CD14-positive monocyte (primary cell): ENCODE results near the gene CAV2. TPM values are rescaled to one million over a fixed set of nuclear protein-coding genes. Genes with fewer than 3 reads are reported as not detected.
A peak's percentile ranks its signal among the peaks of the same experiment; 100 is the strongest.

Experiments
- DNase-seq, 3 donors: peaks; one replicate each; pipeline ENCODE4 v3.0.0-alpha.2; 2011 to 2022
- H2AFZ ChIP-seq: 2 replicates; pipeline ENCODE4 v1.6.0; 2012; ENCODE audit warnings: mild to moderate bottlenecking, low read depth, low read length, inconsistent platforms; ENCODE audit not compliant: insufficient read depth, poor library complexity, severe bottlenecking
- H3K27ac ChIP-seq, 2 donors: 1 replicate in 1 of 2; 2 replicates in 1 of 2; pipeline ENCODE4 v1.5.1; 2012 to 2013; ENCODE audit warnings: low read length in 2 of 2, control low read depth in 1 of 2, inconsistent platforms in 1 of 2, low read depth in 1 of 2, mild to moderate bottlenecking in 1 of 2
- H3K27me3 ChIP-seq, 2 donors: one replicate each; pipeline versions ENCODE4 v1.6.0 to v1.6.1; 2011 to 2013; ENCODE audit warnings: low read length in 2 of 2; ENCODE audit not compliant: control insufficient read depth in 2 of 2, insufficient read depth in 2 of 2
- H3K36me3 ChIP-seq, 2 donors: replicated peaks in 1 of 2; 1 replicate in 1 of 2; 2 replicates in 1 of 2; pipeline versions ENCODE4 v1.5.1 to v1.6.1; 2012 to 2013; ENCODE audit warnings: low read length in 2 of 2, control low read depth in 1 of 2, inconsistent platforms in 1 of 2, mild to moderate bottlenecking in 1 of 2; ENCODE audit not compliant: insufficient read depth in 2 of 2, control insufficient read depth in 1 of 2
- H3K4me1 ChIP-seq, 2 donors: 1 replicate in 1 of 2; 2 replicates in 1 of 2; pipeline versions ENCODE4 v1.5.1 to v1.6.1; 2012 to 2013; ENCODE audit warnings: low read length in 2 of 2, control low read depth in 1 of 2, inconsistent platforms in 1 of 2, mild to moderate bottlenecking in 1 of 2, moderate library complexity in 1 of 2; ENCODE audit not compliant: insufficient read depth in 2 of 2, control insufficient read depth in 1 of 2
- H3K4me2 ChIP-seq: replicated peaks from 2 replicates; pipeline ENCODE3; 2012; ENCODE audit warnings: low read length, moderate library complexity, mild to moderate bottlenecking; ENCODE audit not compliant: poor library complexity, severe bottlenecking; ENCODE audit errors: extremely low read depth
- H3K4me3 ChIP-seq, 3 experiments: fragments of 200-600 bp in 1 of 3; sonication (generic) in 1 of 3; replicated peaks in 1 of 3; 1 replicate in 2 of 3; 2 replicates in 1 of 3; pipeline ENCODE4 v1.5.1; 2011 to 2013; ENCODE audit warnings: low read length in 3 of 3, mild to moderate bottlenecking in 3 of 3, control low read depth in 2 of 3, low read depth in 2 of 3, inconsistent platforms in 1 of 3, moderate library complexity in 1 of 3
- H3K79me2 ChIP-seq: 2 replicates; pipeline ENCODE4 v1.6.0; 2012; ENCODE audit warnings: mild to moderate bottlenecking, control low read depth, inconsistent platforms, low read length, moderate library complexity; ENCODE audit not compliant: insufficient read depth
- H3K9ac ChIP-seq: 2 replicates; pipeline ENCODE4 v1.6.0; 2017; ENCODE audit warnings: low read length, mild to moderate bottlenecking; ENCODE audit not compliant: insufficient read depth, poor library complexity, severe bottlenecking
- H3K9me3 ChIP-seq, 2 donors: replicated peaks in 1 of 2; 1 replicate in 1 of 2; 2 replicates in 1 of 2; pipeline versions ENCODE4 v1.5.1 to v1.6.1; 2012 to 2013; ENCODE audit warnings: low read length in 2 of 2, control low read depth in 1 of 2; ENCODE audit not compliant: control insufficient read depth in 1 of 2, insufficient read depth in 1 of 2
- H4K20me1 ChIP-seq: 2 replicates; pipeline ENCODE4 v1.6.0; 2012; ENCODE audit warnings: mild to moderate bottlenecking, low read length, control low read depth, moderate library complexity; ENCODE audit not compliant: insufficient read depth
- H3K27ac Mint-ChIP-seq, 7 donors: one replicate each; pipeline ENCODE4 v1.8.0; 2020; ENCODE audit warnings: mild to moderate bottlenecking in 7 of 7, mixed read lengths in 7 of 7, moderate library complexity in 6 of 7, inconsistent platforms in 2 of 7
- H3K27me3 Mint-ChIP-seq, 3 donors: one replicate each; pipeline ENCODE4 v1.8.0; 2021 to 2022; ENCODE audit warnings: low read depth in 3 of 3, mild to moderate bottlenecking in 3 of 3, mixed read lengths in 3 of 3, moderate library complexity in 3 of 3, inconsistent platforms in 1 of 3
- H3K36me3 Mint-ChIP-seq, 2 donors: one replicate each; pipeline ENCODE4 v1.8.0; 2020; ENCODE audit warnings: mixed read lengths in 2 of 2, inconsistent platforms in 1 of 2, mild to moderate bottlenecking in 1 of 2
- H3K4me1 Mint-ChIP-seq: one replicate; pipeline ENCODE4 v1.8.0; 2020; ENCODE audit warnings: mild to moderate bottlenecking, mixed read lengths
- H3K4me3 Mint-ChIP-seq, 2 donors: one replicate each; pipeline ENCODE4 v1.8.0; 2020; ENCODE audit warnings: mild to moderate bottlenecking in 2 of 2, mixed read lengths in 2 of 2, moderate library complexity in 1 of 2
- H3K9me3 Mint-ChIP-seq, 7 donors: one replicate each; pipeline ENCODE4 v1.8.0; 2020 to 2022; ENCODE audit warnings: mixed read lengths in 7 of 7, mild to moderate bottlenecking in 6 of 7, moderate library complexity in 6 of 7, inconsistent platforms in 2 of 7
- WGBS: methylation state at CpG from one replicate; pipeline ENCODE4 v1.1.5; 2013; ENCODE audit warnings: missing lambda C conversion rate; ENCODE audit not compliant: insufficient coverage; 5-methylcytosine and 5-hydroxymethylcytosine counted together
- intact Hi-C, 2 donors: fragments of 100-400 bp; cut with micrococcal nuclease; formaldehyde crosslinking; loops; one replicate each; pipeline versions ENCODE4 v1.15.0 to v1.15.1; 2023
- polyA plus RNA-seq, 3 donors: library from polyadenylated mRNA; depleted of rRNA in 1 of 3; unstranded in 2 of 3; stranded (reverse) in 1 of 3; fragments of 300-500 nt in 2 of 3; fragments of >200 nt in 1 of 3; fragmentation: Illumina TruSeq in 2 of 3; gene quantifications; 1 replicate in 2 of 3; 2 replicates in 1 of 3; pipeline ENCODE4 v1.2.3, GENCODE V29; 2012 to 2021
- TF ChIP-seq, protein P1 (sequence below): fragments of 200-600 bp; IDR thresholded peaks from one replicate; pipeline ENCODE4 v1.8.0; 2022; ENCODE audit warnings: antibody characterized with exemption, mild to moderate bottlenecking

CAV2 gene
- polyA plus RNA-seq, 3 donors: 0.19 TPM; not detected in 2

DNA sequence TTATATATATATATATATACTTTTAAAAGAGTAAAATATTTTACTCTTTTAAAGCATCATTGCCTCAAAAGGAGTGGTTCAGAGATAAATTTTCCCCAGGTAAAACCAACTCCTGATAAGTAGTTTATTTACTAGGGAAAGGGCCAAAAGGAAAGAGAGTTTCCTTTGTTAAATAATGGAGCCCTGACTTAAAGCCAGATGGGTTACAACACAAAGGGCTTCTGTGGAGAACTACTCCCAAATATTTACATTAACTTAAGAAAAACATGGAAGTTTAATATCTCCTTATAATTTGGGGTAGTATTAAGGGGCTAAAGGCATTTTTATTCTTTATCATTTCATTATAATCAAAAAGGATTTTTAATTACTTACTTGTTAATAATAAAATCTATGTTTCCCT, 16.8 kb downstream of the CAV2 start:
- Mint-ChIP-seq H3K9me3 (peaks cover 0 to 3% (median 0%) of the 10 kb centered on the region in 7 donors), H3K4me3 (no peak overlapping the region), H3K4me1 (peaks cover 10% of the 10 kb centered on the region), H3K27me3 (peaks cover 7 to 15% (median 14%) of the 10 kb centered on the region in 3 donors), H3K36me3 (no peaks in the 10 kb centered on the region), H3K27ac (no peak overlapping the region)
- Histone ChIP-seq H3K27ac (no peak overlapping the region), H3K27me3 (peaks cover 0 to 2% of the 10 kb centered on the region in 2 donors), H3K4me1 (no peaks in the 10 kb centered on the region), H4K20me1 (no peaks in the 10 kb centered on the region), H3K9me3 (no peaks in the 10 kb centered on the region), H3K9ac (no peak overlapping the region), H3K36me3 (no peaks in the 10 kb centered on the region), H3K4me2 (no peak overlapping the region), H3K79me2 (no peaks in the 10 kb centered on the region), H3K4me3 (no peak overlapping the region), H2AFZ (no peak overlapping the region)
- intact Hi-C loops: no loop called here
- DNase-seq: no peak
- TF ChIP-seq, protein P1, sequence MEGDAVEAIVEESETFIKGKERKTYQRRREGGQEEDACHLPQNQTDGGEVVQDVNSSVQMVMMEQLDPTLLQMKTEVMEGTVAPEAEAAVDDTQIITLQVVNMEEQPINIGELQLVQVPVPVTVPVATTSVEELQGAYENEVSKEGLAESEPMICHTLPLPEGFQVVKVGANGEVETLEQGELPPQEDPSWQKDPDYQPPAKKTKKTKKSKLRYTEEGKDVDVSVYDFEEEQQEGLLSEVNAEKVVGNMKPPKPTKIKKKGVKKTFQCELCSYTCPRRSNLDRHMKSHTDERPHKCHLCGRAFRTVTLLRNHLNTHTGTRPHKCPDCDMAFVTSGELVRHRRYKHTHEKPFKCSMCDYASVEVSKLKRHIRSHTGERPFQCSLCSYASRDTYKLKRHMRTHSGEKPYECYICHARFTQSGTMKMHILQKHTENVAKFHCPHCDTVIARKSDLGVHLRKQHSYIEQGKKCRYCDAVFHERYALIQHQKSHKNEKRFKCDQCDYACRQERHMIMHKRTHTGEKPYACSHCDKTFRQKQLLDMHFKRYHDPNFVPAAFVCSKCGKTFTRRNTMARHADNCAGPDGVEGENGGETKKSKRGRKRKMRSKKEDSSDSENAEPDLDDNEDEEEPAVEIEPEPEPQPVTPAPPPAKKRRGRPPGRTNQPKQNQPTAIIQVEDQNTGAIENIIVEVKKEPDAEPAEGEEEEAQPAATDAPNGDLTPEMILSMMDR: no peak

DNA sequence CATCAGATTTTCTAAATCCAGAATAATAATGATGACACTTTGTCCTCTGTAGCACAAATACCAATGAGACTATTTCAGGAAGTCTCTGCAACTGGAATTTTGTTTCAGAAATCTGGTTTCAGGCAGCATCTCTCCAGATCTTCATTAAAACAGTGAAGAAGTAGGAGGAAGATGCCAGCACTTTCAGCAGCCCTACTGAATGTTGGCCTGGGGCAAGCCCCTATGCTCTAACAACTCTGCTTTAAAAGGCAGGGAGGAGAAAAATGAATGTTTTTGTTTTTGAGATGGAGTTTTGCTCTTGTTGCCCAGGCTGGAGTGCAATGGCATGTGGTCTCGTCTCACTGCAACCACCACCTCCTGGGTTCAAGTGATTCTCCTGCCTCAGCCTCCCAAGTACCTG, 18.1 kb downstream of the CAV2 start:
- Mint-ChIP-seq H3K4me1 (no peaks in the 10 kb centered on the region), H3K4me3 (no peak overlapping the region)

More for the DNA sequence above, 18.1 kb downstream of the CAV2 start:
- intact Hi-C loops: no loop called here
- H3K27me3 ChIP-seq: peaks cover 7 to 10% of the 10 kb centered on the region in 2 donors
- H4K20me1 ChIP-seq: no peaks in the 10 kb centered on the region
- Mint-ChIP-seq H3K36me3 (no peaks in the 10 kb centered on the region), H3K9me3 (peaks cover 0 to 3% (median 0%) of the 10 kb centered on the region in 7 donors), H3K27ac (peak overlapping the region in 1 of 7 donors; percentile 41), H3K27me3 (peaks cover 12 to 20% (median 12%) of the 10 kb centered on the region in 3 donors)
- no peak overlapping the region for H2AFZ ChIP-seq
- H3K36me3 ChIP-seq: no peaks in the 10 kb centered on the region
- no CpG with 5 or more reads among the region's 1 CpG for WGBS
- TF ChIP-seq, protein P1: no peak
- H3K4me2 ChIP-seq: no peak overlapping the region
- no peaks in the 10 kb centered on the region for H3K4me1 ChIP-seq
- H3K27ac ChIP-seq: no peak overlapping the region
- H3K9me3 ChIP-seq: no peaks in the 10 kb centered on the region
- H3K9ac ChIP-seq: no peak overlapping the region
- no peaks in the 10 kb centered on the region for H3K79me2 ChIP-seq
- no peak for DNase-seq
- no peak overlapping the region for H3K4me3 ChIP-seq
